B cell (primary cell): ENCODE measurements around the gene PCSK2.

Experiments used
- EZH2 ChIP-seq: IDR thresholded peaks from 2 replicates; pipeline ENCODE4 v1.6.1; 2012; ENCODE audit warnings: borderline replicate concordance, low read depth, mild to moderate bottlenecking, moderate library complexity, low read length; ENCODE audit not compliant: insufficient read depth, poor library complexity, severe bottlenecking
- TF ChIP-seq, protein P1 (sequence below): fragments of 200-600 bp; IDR thresholded peaks from one replicate; pipeline ENCODE4 v1.8.0; 2022; ENCODE audit warnings: antibody characterized with exemption, mild to moderate bottlenecking

DNA sequence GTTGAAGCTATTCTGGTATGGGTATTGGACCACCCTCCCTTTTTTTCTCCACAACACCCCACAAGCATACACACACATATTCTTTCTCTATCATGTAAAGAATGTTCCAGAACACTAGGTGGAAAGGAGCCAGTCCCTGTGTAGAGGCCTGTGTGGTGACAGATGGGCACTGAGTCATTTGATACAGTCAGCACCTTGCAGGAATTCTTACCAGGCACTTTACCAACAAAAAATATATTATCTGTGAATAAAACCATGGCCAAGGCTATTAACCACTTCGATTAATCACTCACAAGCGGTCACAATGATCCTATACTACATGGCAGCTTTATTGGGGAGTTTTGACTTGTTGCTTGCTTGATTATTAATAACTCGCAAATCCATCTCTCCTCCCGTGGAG is 154.9 kb downstream of the PCSK2 start:
- TF ChIP-seq, protein P1, sequence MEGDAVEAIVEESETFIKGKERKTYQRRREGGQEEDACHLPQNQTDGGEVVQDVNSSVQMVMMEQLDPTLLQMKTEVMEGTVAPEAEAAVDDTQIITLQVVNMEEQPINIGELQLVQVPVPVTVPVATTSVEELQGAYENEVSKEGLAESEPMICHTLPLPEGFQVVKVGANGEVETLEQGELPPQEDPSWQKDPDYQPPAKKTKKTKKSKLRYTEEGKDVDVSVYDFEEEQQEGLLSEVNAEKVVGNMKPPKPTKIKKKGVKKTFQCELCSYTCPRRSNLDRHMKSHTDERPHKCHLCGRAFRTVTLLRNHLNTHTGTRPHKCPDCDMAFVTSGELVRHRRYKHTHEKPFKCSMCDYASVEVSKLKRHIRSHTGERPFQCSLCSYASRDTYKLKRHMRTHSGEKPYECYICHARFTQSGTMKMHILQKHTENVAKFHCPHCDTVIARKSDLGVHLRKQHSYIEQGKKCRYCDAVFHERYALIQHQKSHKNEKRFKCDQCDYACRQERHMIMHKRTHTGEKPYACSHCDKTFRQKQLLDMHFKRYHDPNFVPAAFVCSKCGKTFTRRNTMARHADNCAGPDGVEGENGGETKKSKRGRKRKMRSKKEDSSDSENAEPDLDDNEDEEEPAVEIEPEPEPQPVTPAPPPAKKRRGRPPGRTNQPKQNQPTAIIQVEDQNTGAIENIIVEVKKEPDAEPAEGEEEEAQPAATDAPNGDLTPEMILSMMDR = no peak
- no peak for TF ChIP-seq EZH2
